ENCODE data around the gene C4A.
"Not testable (repeated sequence)": the region's sequence is repeated elsewhere in the genome, so short reads cannot be mapped to it uniquely, and the experiment has no call there.

C4A gene

DNA sequence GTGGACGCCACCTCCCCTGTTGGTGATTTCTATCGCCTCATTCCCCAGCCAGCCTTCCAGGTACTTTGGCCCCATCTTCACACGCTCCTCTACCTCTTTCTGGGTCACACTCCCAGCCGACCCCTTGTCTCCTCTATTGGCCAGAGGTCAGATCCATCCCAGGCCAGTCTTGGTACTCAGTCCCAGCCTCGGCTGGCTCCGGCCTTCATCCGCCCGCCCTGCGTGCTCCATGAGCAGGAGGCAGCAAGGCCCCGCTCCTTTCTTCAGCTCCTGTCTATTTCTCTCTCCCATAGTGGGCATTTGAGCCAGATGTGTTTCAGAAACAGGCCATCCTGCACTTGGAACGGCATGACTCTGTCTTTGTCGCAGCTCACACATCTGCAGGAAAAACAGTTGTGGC, 20.2 kb upstream of the C4A start:
- DNase-seq (ENCODE audit: low read depth) = no peak

DNA sequence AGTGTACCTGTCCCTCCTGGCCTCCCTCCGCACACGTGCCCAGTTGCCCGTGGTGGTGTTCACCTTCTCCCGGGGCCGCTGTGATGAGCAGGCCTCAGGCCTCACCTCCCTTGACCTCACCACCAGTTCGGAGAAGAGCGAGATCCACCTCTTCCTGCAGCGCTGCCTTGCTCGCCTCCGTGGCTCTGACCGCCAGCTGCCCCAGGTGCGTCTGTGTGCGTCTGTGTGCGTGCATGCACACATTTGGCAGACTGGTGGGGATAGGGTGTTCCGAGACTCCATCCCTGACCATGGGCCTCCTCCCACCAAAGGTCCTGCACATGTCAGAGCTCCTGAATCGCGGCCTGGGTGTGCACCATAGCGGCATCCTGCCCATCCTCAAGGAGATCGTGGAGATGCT, 17.9 kb upstream of the C4A start:
- DNase-seq (ENCODE audit: low read depth) = no peak

DNA sequence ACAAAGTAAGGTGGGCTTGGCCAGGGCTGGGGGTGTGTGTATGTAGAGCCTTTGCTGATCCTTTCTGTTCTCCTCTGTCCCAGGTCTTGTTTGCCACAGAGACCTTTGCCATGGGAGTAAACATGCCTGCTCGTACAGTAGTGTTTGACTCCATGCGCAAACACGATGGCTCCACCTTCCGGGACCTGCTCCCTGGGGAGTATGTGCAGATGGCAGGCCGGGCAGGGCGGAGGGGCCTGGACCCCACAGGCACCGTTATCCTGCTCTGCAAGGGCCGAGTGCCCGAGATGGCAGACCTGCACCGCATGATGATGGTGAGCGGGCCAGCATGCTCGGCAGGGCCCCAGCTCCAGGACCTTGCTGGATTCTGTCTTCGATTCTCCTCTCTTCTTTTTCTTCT, 16.2 kb upstream of the C4A start:
- no peak for DNase-seq (ENCODE audit: low read depth)

DNA sequence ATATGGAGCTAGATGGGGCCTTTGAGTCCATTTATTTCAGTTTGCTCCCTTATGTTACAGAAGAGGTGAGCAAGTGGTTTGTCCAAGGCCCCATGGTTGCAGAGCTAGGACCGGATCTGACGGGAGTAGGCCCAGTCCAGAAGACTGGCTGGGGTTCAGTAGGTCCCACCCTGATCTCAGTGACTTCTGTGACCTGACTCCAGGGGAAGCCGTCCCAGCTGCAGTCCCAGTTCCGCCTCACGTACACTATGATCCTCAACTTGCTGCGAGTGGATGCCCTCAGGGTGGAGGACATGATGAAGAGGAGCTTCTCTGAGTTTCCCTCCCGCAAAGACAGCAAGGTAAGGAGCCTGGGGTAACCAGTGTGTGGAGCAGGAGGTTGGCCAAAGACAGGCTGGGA, 15.4 kb upstream of the C4A start:
- DNase-seq (ENCODE audit: low read depth) = no peak

DNA sequence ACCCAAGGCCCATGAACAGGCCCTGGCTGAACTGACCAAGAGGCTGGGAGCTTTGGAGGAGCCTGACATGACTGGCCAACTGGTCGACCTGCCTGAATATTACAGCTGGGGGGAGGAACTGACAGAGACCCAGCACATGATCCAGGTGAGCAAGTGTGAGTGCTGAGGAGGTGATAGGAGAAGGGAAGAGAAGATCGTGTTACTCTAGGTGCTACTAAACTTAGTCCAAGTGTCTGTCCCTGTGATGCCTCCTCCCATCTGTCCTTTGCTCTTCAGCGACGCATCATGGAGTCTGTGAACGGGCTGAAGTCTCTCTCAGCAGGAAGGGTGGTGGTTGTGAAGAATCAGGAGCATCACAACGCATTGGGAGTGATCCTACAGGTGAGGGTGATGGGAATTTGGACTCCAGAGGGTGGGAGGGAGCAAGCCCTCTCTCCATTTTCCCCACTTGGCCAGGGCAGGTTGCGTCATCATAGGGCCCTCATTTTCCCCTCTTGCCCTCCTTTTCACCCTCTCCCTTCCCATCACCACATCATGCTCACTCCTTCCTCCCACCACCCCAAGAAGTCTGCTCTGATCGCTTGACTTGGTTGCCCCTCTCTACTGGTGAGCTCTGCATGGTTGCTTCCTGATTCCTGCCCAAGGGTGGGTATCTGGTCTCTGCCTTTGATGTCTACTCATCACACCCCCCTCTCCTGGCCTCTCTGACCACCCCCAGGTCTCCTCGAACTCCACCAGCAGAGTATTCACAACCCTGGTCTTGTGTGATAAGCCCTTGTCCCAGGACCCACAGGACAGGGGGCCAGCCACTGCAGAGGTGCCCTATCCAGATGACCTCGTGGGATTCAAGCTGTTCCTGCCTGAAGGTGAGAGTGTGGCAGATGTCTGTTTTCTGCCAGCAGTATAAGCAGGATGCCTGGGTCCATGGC, 14.6 kb upstream of the C4A start:
- no peak for DNase-seq (ENCODE audit: low read depth)

DNA sequence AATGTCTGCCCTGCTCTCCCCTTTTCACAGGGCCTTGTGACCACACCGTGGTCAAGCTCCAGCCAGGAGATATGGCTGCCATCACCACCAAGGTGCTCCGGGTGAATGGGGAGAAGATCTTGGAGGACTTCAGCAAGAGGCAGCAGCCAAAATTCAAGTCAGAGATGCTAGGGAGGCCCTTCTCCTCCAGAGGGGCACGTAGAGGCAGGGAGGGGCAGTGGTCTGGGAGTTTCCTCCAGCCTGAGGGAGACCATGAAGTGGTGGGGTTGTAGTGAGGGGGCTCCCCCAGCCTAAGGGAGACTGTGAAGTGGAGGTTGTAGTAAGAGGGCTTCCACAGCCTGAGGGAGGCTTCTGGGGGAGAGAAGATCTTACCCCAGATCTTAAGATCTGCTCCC, 13.9 kb upstream of the C4A start:
- DNase-seq (ENCODE audit: low read depth) = no peak

DNA sequence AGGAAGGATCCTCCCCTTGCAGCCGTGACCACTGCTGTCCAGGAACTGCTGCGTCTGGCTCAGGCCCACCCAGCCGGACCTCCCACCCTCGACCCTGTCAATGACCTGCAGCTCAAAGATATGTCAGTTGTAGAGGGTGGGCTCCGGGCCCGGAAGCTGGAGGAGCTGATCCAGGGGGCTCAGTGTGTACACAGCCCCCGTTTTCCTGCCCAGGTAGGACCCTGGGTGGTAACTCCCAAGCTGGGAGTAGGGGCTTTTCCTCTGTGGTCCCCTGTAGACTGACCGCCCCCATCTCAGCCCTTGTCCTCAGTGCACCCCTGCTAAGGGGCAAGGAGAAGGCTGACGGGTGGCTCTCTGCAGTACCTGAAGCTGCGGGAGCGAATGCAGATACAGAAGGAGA, 13.5 kb upstream of the C4A start:
- no peak for DNase-seq (ENCODE audit: low read depth)

DNA sequence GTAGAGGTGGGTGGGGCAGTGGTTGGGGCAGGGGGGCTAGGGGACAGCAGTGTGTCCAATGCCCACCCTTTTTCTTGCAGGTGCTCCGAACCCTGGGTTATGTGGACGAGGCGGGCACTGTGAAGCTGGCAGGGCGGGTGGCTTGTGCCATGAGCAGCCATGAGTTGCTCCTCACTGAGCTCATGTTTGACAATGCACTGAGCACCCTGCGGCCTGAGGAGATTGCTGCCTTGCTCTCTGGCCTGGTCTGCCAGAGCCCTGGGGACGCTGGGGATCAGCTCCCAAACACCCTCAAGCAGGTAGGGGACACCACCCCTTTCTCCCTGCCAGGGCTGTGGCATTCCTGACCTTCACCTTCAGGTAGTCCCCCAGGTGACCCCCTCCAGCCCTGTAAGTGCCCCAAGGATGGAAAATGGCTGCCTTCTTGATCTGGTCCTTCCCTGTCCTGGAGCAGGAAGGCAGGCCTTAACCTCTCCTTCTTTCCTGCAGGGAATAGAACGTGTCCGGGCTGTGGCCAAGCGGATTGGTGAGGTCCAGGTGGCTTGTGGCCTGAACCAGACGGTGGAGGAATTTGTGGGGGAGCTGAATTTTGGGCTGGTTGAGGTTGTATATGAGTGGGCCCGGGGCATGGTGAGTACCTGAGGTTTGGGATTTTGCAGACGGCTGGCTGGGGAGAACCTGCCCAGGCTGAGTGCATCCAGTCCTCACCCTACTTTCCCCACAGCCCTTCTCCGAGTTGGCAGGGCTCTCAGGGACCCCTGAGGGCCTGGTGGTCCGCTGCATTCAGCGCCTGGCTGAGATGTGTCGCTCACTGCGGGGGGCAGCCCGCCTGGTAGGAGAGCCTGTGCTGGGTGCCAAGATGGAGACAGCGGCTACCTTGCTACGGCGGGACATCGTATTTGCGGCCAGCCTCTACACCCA, 12.8 kb upstream of the C4A start:
- no peak for DNase-seq (ENCODE audit: low read depth)

DNA sequence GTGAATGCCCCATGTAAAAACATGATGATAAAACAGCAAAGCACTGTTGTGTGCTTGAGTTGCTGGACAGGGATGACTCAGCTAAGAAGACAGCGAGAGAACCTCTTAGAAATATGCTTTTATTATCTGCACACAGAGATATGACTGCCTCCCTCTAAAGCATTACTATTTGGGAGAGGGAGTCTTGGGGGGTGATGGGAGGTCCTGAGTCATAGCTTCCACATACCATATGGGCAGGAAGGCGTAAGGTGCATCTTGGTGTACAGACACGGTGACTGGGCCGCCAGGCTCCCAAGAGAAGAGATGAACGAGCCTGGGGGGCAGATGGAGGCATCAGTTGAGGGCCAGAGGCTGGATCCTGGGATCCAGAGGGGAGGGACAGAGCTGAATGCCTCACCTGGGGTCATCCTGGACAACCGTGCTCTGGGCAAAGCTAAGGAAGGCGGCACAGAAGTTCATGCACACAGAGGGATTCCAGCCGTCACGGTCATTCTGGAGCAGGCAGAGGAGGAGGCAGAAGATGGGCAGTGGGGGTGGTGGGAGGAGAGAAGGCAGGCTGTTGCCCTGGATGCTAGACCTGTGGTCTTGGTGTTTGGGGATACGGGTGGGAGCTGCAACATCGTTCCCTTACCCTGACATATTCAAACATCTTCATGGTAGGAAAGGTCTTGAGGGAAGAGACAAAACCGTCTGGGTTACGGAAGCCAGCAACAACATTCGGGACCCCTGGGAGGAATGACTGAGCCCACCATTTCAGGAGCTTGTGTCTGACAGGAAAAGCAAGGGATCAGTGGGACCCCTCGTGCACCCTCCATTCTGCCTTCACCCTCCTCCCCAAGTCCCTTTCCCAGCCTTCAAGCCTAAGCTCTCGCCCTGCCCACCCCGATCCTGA, 11.9 kb upstream of the C4A start:
- DNase-seq (ENCODE audit: low read depth) = no peak

DNA sequence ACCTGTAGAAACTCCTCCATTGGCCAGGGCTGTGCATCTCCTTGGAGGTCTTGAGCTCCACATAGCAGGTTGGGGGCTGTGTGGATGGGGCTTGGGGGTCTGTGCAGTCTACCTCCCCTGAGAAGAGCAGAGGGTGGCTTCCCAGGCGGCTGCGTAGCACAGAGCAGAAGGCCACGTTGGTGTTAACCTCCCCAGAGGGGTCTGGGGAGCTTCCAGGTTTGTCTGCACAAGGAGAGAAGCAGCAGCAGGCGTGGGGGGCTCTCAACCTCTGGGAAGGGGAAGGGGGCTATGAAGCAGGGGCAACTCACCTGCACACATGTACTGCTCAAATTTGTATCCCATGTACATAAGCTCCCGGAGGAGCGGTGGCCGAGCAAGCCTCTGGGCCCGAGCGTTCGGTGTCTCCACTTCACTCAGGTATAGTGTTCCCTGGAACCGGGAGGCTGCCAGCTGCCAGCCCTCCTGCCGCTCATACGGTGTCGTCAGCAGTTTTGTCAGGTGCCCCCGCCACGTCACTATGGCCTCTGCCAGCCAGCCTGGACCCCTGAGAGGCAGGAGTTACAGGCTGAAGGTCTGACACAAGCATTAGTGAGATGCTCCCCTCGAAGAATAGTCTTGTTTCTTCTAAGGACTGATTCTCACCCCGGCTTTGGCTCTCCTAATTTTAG, 11.1 kb upstream of the C4A start:
- no peak for DNase-seq (ENCODE audit: low read depth)

DNA sequence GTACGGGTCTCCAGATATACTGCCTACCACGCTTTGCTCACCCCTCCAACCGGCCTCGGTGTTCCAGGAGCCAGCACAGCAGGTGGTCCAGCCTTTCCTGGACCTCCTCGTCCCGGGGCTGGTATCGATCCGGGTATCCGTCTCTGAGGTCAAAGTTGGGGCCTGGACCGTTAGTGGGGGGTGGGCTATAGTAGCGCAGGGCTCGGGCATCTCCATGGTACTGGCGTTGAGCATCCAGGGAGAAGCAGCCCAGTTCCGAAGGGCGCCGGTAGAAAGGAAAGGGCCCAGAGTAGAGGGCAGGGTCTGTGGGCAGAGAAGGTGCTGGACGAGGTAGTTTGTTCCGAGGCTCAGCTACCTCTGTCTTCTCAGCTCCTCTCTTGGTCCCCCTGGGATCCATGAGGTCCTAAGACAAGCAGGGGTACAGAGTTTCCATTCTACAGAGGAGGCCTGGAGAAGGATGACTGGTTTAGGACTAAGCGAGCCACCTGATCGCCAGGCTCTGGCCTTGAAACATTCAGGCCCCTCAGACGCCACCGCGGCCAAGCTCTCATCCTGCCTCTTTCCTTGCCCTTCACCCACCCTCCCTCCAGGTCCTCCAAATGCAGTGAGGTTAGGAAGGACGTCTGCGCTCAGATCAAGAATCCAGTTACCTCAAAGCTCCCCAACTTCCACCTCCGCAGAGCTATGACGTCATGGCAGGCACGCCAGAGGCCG, 10.4 kb upstream of the C4A start:
- no peak for DNase-seq (ENCODE audit: low read depth)

DNA sequence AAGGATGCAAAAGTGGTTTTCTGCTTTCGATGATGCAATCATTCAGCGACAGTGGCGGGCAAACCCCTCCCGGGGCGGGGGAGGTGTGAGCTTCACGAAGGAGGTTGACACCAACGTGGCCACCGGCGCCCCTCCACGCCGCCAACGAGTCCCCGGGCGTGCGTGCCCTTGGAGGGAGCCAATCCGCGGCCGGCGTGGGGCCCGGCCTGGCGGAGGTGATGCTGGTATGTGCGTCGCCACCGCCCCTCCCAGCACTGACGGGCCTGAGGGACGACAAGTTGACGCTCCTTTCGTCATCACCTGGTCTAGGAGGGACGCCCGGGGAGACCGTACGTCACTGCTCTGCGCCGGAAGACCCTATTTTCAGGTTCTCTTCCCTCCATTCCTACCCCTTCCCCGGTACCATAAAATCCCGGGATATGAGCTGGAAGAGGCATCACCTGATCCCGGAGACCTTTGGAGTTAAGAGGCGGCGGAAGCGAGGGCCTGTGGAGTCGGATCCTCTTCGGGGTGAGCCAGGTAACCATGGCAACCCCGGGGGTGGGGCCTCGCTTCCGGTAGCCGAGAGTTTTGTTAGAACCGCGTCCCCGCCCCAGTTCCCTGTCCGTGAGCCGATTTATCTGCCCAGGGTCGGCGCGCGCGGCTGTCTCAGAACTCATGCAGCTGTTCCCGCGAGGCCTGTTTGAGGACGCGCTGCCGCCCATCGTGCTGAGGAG, 9.7 kb upstream of the C4A start, which contains the start of gene DXO:
Gene DXO, minus strand, starts transcription at position 146 of the 716 bp plus-strand sequence. CDS start 463 bp downstream, outside the sequence.
- peak; percentile 96 for DNase-seq (ENCODE audit: low read depth)

DNA sequence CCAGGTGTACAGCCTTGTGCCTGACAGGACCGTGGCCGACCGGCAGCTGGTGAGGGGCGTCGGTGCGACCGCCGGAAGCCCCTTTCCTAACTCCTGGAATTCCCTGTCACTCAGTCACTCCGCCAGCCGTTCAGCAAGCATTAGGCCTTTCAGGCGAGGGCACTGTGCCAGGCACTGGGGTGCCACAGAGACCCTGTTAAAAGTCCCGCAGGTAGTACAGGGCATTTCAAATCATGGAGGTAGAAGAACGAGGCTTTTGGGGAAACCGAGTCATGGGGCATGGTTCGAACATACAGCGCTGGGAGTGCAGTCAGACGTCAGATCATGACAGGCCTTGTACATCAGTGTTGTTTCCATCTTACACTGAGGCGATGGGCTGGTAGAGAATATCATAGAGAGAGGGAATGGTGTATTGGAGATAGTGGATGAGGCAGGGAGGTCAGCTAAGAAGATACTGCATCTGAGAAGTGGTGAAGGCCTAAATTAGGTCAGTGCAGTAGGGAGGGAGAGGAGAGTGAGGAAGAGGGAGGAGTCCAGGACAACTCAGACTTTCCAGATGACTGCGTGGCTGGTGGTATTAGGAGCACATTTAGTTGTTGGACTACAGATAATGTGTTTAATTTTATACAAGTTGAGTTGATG, 9.0 kb upstream of the C4A start:
- peak; percentile 31 for DNase-seq (ENCODE audit: low read depth)

DNA sequence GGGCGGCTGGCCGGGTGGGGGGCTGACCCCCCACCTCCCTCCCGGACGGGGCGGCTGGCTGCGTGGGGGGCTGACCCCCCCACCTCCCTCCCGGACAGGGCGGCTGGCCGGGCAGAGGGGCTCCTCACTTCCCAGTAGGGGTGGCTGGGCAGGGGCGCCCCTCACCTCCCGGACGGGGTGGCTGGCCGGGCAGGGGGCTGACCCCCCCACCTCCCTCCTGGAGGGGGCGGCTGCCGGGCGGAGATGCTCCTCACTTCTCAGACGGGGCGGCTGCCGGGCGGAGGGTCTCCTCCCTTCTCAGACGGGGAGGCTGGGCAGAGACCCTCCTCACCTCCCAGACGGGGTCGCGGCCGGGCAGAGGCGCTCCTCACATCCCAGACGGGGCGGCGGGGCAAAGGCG, 5.8 kb upstream of the C4A start:
- not testable (repeated sequence) for DNase-seq (ENCODE audit: low read depth)

DNA sequence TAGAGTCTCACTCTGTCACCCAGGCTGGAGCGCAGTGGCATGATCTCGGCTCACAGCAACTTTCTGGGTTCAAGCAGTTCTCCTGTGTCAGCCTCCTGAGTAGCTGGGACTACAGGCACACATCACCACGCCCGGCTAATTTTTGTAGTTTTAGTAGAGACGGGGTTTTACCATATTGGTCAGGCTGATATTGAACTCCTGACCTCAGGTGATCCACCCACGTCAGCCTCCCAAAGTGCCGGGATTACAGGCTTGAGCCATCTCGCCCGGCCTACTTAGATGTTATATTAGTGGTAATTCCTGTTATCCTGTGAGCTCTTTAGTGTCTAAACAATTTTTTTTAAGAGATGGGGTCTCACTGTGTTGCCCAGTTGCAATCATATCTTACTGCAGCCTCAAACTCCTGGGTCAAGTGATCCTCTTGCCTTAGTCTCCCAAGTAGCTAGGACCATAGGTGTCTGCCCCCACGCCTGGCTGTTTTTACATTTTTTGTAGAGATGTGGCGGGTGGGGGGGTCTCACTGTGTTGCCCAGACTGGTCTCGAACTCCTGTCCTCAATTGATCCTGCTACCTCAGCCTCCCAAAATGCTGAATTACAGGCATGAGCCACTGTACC, 3.9 kb upstream of the C4A start:
- no peak for DNase-seq (ENCODE audit: low read depth)

DNA sequence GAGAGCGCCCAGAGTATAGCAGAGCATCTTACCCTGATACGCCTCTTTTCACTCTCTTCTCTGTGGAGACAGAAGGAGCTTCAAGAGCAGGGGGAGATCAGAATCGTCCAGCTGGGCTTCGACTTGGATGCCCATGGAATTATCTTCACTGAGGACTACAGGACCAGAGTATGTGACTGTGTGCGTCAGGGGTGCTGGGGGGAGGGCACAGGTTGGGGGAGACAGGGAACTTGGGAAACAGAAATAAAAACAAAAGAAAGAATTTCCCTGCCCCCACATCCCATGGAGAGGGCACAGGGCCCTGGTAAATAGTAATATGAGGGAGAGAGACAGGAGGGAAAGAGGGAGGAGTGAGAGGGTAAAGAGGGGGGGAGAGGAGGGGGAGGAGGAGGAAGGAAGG, 3.0 kb upstream of the C4A start:
- DNase-seq (ENCODE audit: low read depth) = no peak

DNA sequence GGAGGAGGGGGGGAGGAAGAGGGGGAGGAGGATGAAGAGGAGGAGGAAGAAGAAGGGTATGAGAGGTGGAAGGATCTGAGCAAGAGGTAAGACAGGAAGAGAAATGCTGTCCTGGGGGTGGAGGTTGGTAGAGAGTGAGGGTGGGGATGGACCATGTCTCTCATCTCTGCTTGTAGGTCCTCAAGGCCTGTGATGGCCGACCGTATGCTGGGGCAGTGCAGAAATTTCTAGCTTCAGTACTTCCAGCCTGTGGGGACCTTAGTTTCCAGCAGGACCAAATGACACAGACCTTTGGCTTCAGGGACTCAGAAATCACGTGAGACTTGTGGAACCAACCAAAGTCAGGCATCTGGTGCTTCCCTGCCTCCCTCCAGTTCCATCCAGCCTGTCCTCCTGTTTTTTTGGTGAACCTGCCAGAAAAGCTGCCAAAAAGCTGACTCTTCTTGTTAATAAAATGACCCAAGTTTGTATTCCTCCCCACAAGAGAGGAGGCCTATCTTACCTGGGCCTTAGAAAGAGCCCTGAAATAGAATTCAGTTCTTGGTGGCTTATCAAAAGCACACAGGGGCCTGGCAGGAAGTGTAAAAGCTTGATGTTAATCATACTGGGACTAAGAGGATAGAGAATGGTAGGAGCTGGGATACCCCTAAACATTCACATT, 2.5 kb upstream of the C4A start:
- DNase-seq (ENCODE audit: low read depth) = no peak

DNA sequence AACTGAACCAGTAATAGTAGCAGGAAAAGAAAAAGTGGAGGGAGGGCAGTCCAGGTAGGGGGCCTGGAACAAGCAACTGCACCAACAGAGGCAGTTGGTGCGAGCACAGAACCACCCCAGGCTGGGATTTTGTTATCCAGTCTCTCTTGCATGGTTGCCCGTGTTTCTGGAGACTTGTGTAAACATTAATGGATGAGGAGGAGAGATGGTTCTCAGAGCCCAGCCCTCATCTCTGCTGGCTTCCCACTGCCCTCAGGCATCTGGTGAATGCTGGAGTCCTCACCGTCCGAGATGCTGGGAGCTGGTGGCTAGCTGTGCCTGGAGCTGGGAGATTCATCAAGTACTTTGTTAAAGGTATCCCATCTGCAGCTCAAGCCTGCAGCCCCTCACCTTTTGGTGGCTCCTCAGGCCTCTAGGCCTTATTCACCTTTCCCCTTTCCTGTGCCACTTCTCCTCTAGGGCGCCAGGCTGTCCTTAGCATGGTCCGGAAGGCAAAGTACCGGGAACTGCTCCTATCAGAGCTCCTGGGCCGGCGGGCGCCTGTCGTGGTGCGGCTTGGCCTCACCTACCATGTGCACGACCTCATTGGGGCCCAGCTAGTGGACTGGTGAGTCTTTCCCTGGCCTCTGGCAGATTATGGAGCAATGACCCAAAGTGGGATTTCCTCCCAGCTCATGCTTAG, 1.5 kb upstream of the C4A start:
- DNase-seq (ENCODE audit: low read depth) = not testable (repeated sequence)
